ENCODE measurements around the gene USP12. TPM values are rescaled to one million over a fixed set of nuclear protein-coding genes. Genes with fewer than 3 reads are reported as not detected.
A peak's percentile ranks its signal among the peaks of the same experiment; 100 is the strongest.

The USP12 gene
- total RNA-seq, 1 donor from 2014 or later: 19.1 TPM

GRCh38 chr13:27020415-27020814 lies 151.2 kb downstream of the USP12 start:
- no peaks in the 10 kb centered on the region for H3K36me3 Mint-ChIP-seq
- no peak for TF ChIP-seq CTCF (conservative IDR thresholded peaks at IDR 0.05)
- no peak for DNase-seq (ENCODE audit: extremely low spot score, unreplicated experiment)
- peaks cover 4% of the 10 kb centered on the region for H3K4me1 Mint-ChIP-seq (ENCODE audit: unreplicated experiment)
- no peaks in the 10 kb centered on the region for H3K9me3 Mint-ChIP-seq
- H3K4me3 Mint-ChIP-seq: peak overlapping the region; percentile 45
- peak overlapping the region; percentile 46 for H3K27ac Mint-ChIP-seq
- peaks cover 24% of the 10 kb centered on the region for H3K27me3 Mint-ChIP-seq

- no peak for TF ChIP-seq CTCF (conservative IDR thresholded peaks at IDR 0.05)
- H3K4me3 Mint-ChIP-seq: no peak overlapping the region
- no peak for DNase-seq (ENCODE audit: extremely low spot score, unreplicated experiment)
- no peaks in the 10 kb centered on the region for H3K36me3 Mint-ChIP-seq
- H3K4me1 Mint-ChIP-seq (ENCODE audit: unreplicated experiment): peaks cover 4% of the 10 kb centered on the region
- H3K27ac Mint-ChIP-seq: no peak overlapping the region
- H3K27me3 Mint-ChIP-seq: peaks cover 15% of the 10 kb centered on the region
- H3K9me3 Mint-ChIP-seq: no peaks in the 10 kb centered on the region
These were observed 152.7 kb downstream of the USP12 start for GRCh38 chr13:27018882-27019281.

GRCh38 chr13:27018344-27018861 lies 153.2 kb downstream of the USP12 start:
- Mint-ChIP-seq H3K36me3 (no peaks in the 10 kb centered on the region), H3K27ac (no peak overlapping the region), H3K4me1 (ENCODE audit: unreplicated experiment) (peaks cover 4% of the 10 kb centered on the region), H3K9me3 (no peaks in the 10 kb centered on the region), H3K4me3 (no peak overlapping the region), H3K27me3 (peaks cover 13% of the 10 kb centered on the region)
- DNase-seq (ENCODE audit: extremely low spot score, unreplicated experiment): no peak
- TF ChIP-seq CTCF (conservative IDR thresholded peaks at IDR 0.05): no peak

GRCh38 chr13:27016875-27017274 lies 154.7 kb downstream of the USP12 start:
- no peak for TF ChIP-seq CTCF (conservative IDR thresholded peaks at IDR 0.05)
- no peaks in the 10 kb centered on the region for H3K9me3 Mint-ChIP-seq
- no peak for DNase-seq (ENCODE audit: extremely low spot score, unreplicated experiment)
- H3K27me3 Mint-ChIP-seq: peaks cover 13% of the 10 kb centered on the region
- no peak overlapping the region for H3K27ac Mint-ChIP-seq
- H3K4me3 Mint-ChIP-seq: no peak overlapping the region
- H3K4me1 Mint-ChIP-seq (ENCODE audit: unreplicated experiment): peaks cover 4% of the 10 kb centered on the region
- no peaks in the 10 kb centered on the region for H3K36me3 Mint-ChIP-seq

Other genes with a start within 250 kb of the USP12 start
- 949 and 1,036 TPM in 2 replicates for gene RPL21, start 79.7 kb upstream of the USP12 start, total RNA-seq (ENCODE audit: low replicate concordance)
- 15.9 and 19.0 TPM in 2 replicates for gene RASL11A, start 99.0 kb upstream of the USP12 start, total RNA-seq (ENCODE audit: low replicate concordance)